Smooth muscle cell (in vitro differentiated cells): ENCODE measurements around the gene KLC1. TPM values are rescaled to one million over a fixed set of nuclear protein-coding genes. Genes with fewer than 3 reads are reported as not detected.

Source experiments
- DNase-seq: peaks from one replicate; lab custom pipeline; 2025; ENCODE audit not compliant: unreplicated experiment; lab: John Stamatoyannopoulos, UW
- H2AFZ ChIP-seq: fragments of 200-600 bp; sonication (generic); 2 replicates; pipeline ENCODE4 v1.6.0; 2016; ENCODE audit warnings: antibody characterized with exemption, low read depth, mild to moderate bottlenecking
- H3F3A ChIP-seq: fragments of 200-600 bp; sonication (generic); 2 replicates; pipeline ENCODE4 v1.6.0; 2017; ENCODE audit warnings: antibody characterized with exemption, low read depth
- H3K27ac ChIP-seq: fragments of 200-600 bp; sonication (generic); 2 replicates; pipeline ENCODE4 v1.5.1; 2016; ENCODE audit warnings: low read depth, mild to moderate bottlenecking
- H3K27me3 ChIP-seq: fragments of 200-600 bp; sonication (generic); 2 replicates; pipeline ENCODE4 v1.6.1; 2016; ENCODE audit warnings: low read depth, mild to moderate bottlenecking
- H3K36me3 ChIP-seq: fragments of 200-600 bp; sonication (generic); 2 replicates; pipeline ENCODE4 v1.5.1; 2016; ENCODE audit warnings: low read depth
- H3K4me1 ChIP-seq: fragments of 200-600 bp; sonication (generic); 2 replicates; pipeline ENCODE4 v1.5.1; 2016; ENCODE audit warnings: low read depth
- H3K4me2 ChIP-seq: fragments of 200-600 bp; sonication (generic); 2 replicates; pipeline ENCODE4 v1.6.0; 2016; ENCODE audit warnings: mild to moderate bottlenecking
- H3K4me3 ChIP-seq: fragments of 200-600 bp; sonication (generic); 2 replicates; pipeline ENCODE4 v1.5.1; 2016; ENCODE audit warnings: mild to moderate bottlenecking
- H3K79me2 ChIP-seq: fragments of 200-600 bp; sonication (generic); 2 replicates; pipeline ENCODE4 v1.6.0; 2016; ENCODE audit warnings: low read depth, mild to moderate bottlenecking
- H3K9ac ChIP-seq: fragments of 200-600 bp; sonication (generic); 2 replicates; pipeline ENCODE4 v1.6.0; 2016; ENCODE audit warnings: low read depth
- H3K9me3 ChIP-seq: fragments of 200-600 bp; sonication (generic); replicated peaks from 2 replicates; pipeline ENCODE4 v1.5.1; 2016; ENCODE audit warnings: low read depth
- H4K20me1 ChIP-seq: fragments of 200-600 bp; sonication (generic); 2 replicates; pipeline ENCODE4 v1.6.0; 2016; ENCODE audit warnings: low read depth
- CTCF ChIP-seq: fragments of 200-600 bp; sonication (generic); IDR thresholded peaks from 2 replicates; pipeline ENCODE4 v1.5.1; 2017; ENCODE audit warnings: borderline replicate concordance, mild to moderate bottlenecking, antibody characterized with exemption; ENCODE audit not compliant: insufficient read depth, poor library complexity, severe bottlenecking
- WGBS: methylation state at CpG from one replicate; pipeline ENCODE4 v1.1.7; 2016; ENCODE audit warnings: low lambda C conversion rate; 5-methylcytosine and 5-hydroxymethylcytosine counted together
- polyA plus RNA-seq: library from polyadenylated mRNA; unstranded; fragments of >200 nt; fragmentation: Nextera tagmentation; extraction: Ambion mirVana; gene quantifications from 2 replicates; pipeline ENCODE4 v1.2.1, GENCODE V29; 2016
- total RNA-seq: library from RNA; depleted of rRNA; stranded (reverse); fragments of >200 nt; gene quantifications from 2 replicates; pipeline ENCODE4 v1.2.3, GENCODE V29; 2014

KLC1 gene
- total and polyA plus RNA-seq, 2 experiments from 2014 or later: 167 to 224 TPM

- Histone ChIP-seq H3K4me1 (no peaks in the 10 kb centered on the region), H3F3A (no peaks in the 10 kb centered on the region), H3K79me2 (no peaks in the 10 kb centered on the region), H3K9me3 (no peaks in the 10 kb centered on the region), H3K9ac (no peak overlapping the region), H3K27me3 (no peaks in the 10 kb centered on the region), H3K27ac (no peak overlapping the region), H3K4me3 (no peak overlapping the region), H4K20me1 (peaks cover 1% of the 10 kb centered on the region), H2AFZ (no peak overlapping the region), H3K36me3 (no peaks in the 10 kb centered on the region), H3K4me2 (no peak overlapping the region)
- no peak for DNase-seq
- TF ChIP-seq CTCF: no peak
- WGBS: 93% methylated on average over 10 of the region's 10 CpGs
Observed at GRCh38 chr14:103738166-103738565, 109.2 kb downstream of the KLC1 start.

- H3K4me3 ChIP-seq: no peak overlapping the region
- H3K9ac ChIP-seq: no peak overlapping the region
- no peak overlapping the region for H2AFZ ChIP-seq
- no peaks in the 10 kb centered on the region for H3K79me2 ChIP-seq
- WGBS: 98% methylated on average over 34 of the region's 34 CpGs
- no peaks in the 10 kb centered on the region for H3K36me3 ChIP-seq
- no peak for TF ChIP-seq CTCF
- H3K4me2 ChIP-seq: no peak overlapping the region
- DNase-seq: no peak
- H3K27me3 ChIP-seq: no peaks in the 10 kb centered on the region
- H4K20me1 ChIP-seq: no peaks in the 10 kb centered on the region
- H3K4me1 ChIP-seq: no peaks in the 10 kb centered on the region
- H3K27ac ChIP-seq: no peak overlapping the region
- H3K9me3 ChIP-seq: no peaks in the 10 kb centered on the region
- H3F3A ChIP-seq: no peaks in the 10 kb centered on the region
Observed at GRCh38 chr14:103738701-103739451, 109.9 kb downstream of the KLC1 start.

- Histone ChIP-seq H3K4me1 (no peaks in the 10 kb centered on the region), H3K79me2 (no peaks in the 10 kb centered on the region), H3K27ac (no peak overlapping the region), H3F3A (no peaks in the 10 kb centered on the region), H2AFZ (no peak overlapping the region), H3K36me3 (no peaks in the 10 kb centered on the region), H3K4me2 (no peak overlapping the region), H3K4me3 (no peak overlapping the region), H3K9me3 (no peaks in the 10 kb centered on the region), H3K9ac (no peak overlapping the region), H4K20me1 (no peaks in the 10 kb centered on the region), H3K27me3 (no peaks in the 10 kb centered on the region)
- no peak for TF ChIP-seq CTCF
- 93% methylated on average over 6 of the region's 6 CpGs for WGBS
- no peak for DNase-seq
Observed at GRCh38 chr14:103739466-103739792, 110.4 kb downstream of the KLC1 start.
